NCI-H82 treated with DMSO at 0.1 percent for 48 hours (cell line): ENCODE data around the gene SPRY2.
A peak's percentile ranks its signal among the peaks of the same experiment; 100 is the strongest.

Source experiments
- DNase-seq: peaks from one replicate; lab custom pipeline; 2025; ENCODE audit not compliant: unreplicated experiment; lab: John Stamatoyannopoulos, UW

Gene SPRY2

DNA sequence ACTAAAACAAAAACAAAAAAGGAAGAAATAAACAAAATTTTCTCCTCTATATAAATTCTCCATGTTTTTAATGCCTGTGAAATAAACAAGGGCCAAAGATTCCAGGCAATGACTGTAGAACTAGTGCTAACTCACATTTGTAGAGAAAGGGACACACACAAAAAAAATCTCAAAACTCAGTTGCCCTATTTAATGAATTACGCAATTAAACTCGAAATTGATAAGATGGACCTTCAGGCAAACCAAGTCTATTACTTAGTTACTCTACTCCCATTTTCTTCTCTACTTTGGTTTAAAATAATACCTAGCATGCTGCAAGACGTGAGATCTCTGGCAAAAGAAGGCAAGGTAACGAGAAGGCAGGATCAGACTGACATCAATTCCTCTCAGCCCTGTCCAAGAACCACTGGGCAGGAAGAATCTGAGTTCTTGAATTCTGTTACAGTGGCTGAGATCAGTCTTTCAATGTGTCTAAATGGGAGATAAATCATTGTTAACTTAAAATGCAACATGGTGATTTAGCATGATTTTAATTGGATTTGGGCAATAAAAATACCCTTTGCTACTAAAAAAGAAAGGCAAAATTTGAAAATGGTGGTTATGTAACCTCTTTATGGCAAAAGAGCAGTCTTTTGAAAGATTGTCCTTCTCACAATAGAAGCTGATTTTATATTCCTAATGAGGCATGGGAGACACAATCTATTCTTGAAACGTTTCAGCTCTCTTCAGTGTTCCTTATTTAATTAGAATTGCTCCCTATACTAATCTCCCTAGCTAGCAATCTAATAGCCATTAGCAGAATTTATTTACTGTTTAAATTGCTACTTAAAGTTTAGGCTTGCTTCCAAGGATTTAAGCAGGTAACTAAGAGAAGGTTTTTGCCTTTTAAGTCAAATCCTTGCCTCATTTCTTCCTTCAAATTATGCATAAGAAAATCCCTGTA lies 25.9 kb downstream of the SPRY2 start:
- no peak for DNase-seq

DNA sequence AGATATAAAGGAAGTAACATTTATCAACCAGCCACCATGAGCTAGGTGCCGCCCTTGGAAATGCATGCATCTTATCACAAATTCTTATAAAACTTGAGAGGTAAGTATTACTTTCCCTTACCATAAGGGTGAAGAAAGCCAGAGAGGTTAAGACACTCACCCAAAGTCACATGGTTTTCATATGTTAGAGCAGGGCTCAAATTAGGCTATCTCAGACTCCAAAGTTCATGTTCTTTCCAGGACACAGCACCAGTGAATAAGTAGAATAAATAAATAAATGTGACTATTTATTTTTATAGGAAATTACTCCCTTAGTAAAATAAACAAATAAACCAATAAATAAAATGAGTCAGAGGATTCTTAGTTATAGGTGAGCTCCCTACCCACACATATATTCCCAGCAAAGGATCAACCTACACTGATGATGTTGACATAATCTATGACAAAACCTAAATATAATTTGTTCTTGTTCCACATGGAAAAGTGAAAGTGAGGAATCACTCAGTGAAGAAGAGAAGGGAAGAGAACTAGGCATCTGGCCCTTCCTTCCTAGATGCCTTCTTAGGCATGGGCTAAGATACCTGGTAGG lies 27.2 kb downstream of the SPRY2 start:
- DNase-seq = no peak

- DNase-seq = no peak
These were observed 28.0 kb downstream of the SPRY2 start for GRCh38 chr13:80312967-80313366.

- peak; percentile 16 for DNase-seq
These were observed 28.8 kb downstream of the SPRY2 start for GRCh38 chr13:80312012-80312704.

- no peak for DNase-seq
These were observed 31.0 kb downstream of the SPRY2 start for GRCh38 chr13:80309926-80310325.

DNA sequence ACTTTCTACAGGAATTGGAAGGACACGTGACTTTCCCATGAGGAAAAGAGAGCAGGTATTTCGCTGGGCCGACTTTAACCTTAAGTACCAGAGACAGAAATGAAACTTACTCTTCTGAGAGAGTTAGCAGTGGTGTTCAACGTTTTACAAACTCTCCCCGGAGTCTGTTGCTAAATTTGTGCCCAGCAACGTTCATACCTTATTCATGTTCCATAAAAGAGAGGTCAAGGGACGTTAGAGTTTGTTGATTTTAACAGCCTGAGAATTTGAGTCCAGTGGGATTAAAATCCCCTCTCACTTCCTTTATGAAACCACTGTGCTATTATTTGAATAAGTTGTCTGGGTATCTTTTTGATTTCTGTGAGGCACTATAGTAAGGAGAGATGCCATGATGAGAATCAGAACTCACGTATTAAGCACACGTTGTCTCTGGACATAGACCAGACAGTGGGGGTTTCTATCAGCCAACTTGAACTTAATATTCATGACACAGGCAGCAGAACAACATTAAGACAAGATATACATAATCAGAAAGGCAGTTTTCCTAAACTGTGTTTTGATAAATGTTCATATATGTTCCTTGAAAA lies 33.4 kb downstream of the SPRY2 start:
- DNase-seq = no peak

- DNase-seq = no peak
These were observed 34.5 kb downstream of the SPRY2 start for GRCh38 chr13:80306337-80306972.

DNA sequence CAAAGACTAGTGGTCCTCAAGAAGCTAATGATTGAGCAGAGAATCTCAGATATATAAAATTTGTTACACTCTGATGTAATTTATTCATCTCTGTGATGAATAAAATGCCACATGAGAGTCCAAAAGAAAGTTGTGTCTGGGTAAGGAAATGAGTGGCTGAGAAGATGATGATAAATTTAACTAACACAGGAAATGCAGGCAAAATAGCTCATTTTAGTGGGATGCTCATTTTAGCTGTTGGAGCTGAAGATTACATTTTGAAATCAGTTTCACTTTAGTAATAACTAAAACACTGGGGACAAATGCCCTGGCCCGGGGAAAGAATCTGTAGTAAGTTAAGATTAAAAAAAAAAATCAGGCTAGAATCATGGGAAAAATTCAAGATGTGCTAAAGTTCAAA lies 35.2 kb downstream of the SPRY2 start:
- DNase-seq = no peak

- no peak for DNase-seq
These were observed 37.6 kb downstream of the SPRY2 start for GRCh38 chr13:80303225-80303811.

DNA sequence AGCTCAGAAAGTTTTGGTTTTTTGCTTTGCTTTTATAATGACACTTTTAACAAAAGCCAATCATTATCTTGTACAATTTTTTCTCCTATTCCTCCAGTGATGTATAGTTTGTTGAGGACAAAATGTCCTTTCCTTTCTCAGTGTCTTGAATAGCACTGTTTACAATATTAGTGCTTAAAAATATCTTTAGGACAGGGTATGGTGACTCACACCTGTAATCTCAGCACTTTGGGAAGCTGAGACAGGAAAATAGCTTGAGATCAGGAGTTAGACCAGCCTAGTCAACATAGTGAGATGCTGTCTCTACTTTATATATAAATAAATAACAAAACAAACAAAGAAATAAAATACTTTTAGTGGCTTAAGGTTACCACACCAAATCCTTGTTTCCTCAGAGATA lies 41.9 kb downstream of the SPRY2 start:
- no peak for DNase-seq

- no peak for DNase-seq
These were observed 43.4 kb downstream of the SPRY2 start for GRCh38 chr13:80297503-80297902.

DNA sequence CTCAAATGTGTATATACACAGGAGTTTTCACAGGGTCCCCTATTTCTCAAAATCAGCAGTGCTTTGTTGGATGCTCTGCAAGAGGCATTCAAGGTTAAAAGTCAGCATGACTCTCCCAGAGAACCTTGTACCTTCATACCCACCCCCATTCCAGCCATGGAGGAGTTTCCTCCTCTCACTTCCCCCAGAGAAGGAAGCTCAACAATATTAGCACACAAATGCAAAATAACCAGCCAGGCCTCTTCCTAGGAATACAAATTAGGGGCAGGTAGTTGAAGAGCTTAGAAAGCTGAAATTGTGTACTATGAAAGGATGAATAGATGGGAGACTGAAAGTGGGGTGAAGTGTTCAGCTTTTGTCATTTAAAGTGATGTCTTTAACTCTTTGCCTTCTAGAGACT lies 43.8 kb downstream of the SPRY2 start:
- DNase-seq = no peak

DNA sequence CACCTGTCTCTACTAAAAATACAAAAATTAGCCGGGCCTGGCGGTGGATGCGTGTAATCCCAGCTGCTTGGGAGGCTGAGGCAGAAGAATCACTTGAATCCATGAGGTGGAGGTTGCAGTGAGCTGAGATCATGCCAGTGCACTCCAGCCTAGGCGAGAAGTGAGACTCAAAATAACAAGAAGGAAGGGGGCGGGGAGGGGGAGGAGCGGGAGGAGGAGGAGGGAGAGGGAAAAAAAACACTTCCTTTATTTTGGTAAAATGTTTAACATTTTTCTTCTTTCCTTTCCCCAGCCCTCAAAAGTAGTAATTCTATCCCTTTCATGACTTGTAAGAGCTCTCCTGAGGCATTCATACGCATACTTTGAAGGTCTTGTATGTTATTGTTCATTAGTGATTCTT lies 44.3 kb downstream of the SPRY2 start:
- no peak for DNase-seq

GRCh38 chr13:80290591-80290990 lies 50.3 kb downstream of the SPRY2 start:
- no peak for DNase-seq
